KOPT-K1 (cell line): Measurements from ENCODE around the gene SLC23A3.
A peak's percentile ranks its signal among the peaks of the same experiment; 100 is the strongest.

Source experiments
- H3K27ac ChIP-seq: fragments of 200-600 bp; sonication (generic); 2 replicates; pipeline ENCODE4 v1.5.1; 2016; ENCODE audit warnings: antibody characterized with exemption, mild to moderate bottlenecking, low read depth, low read length; ENCODE audit not compliant: poor library complexity, severe bottlenecking
- H3K36me3 ChIP-seq: fragments of 200-600 bp; sonication (generic); 2 replicates; pipeline ENCODE4 v1.5.1; 2017; ENCODE audit warnings: antibody characterized with exemption, mild to moderate bottlenecking, low read length, moderate library complexity; ENCODE audit not compliant: insufficient read depth
- H3K9me3 ChIP-seq: fragments of 200-600 bp; sonication (generic); 2 replicates; pipeline ENCODE4 v1.5.1; 2017; ENCODE audit warnings: antibody characterized with exemption, low read length, mild to moderate bottlenecking; ENCODE audit not compliant: insufficient read depth, poor library complexity, severe bottlenecking

The SLC23A3 gene

GRCh38 chr2:219169930-219170654 lies at the start of gene SLC23A3:
SLC23A3 (minus strand) TSS chr2:219170029; CDS start chr2:219169984, 45 bp downstream.
- no peak within 1 kb of the TSS for H3K27ac ChIP-seq
- H3K9me3 ChIP-seq: no peaks in the 10 kb centered on the region
- H3K36me3 ChIP-seq: peaks cover 41% of the 10 kb centered on the region

- Histone ChIP-seq H3K9me3 (no peaks in the 10 kb centered on the region), H3K27ac (no peak within 1 kb of the TSS), H3K36me3 (peaks cover 52% of the 10 kb centered on the region)
Measured at GRCh38 chr2:219218732-219219701, 49.2 kb upstream of the SLC23A3 start, which contains the start of gene ABCB6. ABCB6 (minus strand) TSS chr2:219218958; CDS start chr2:219218673, 285 bp downstream.

GRCh38 chr2:219218217-219218731 lies 48.4 kb upstream of the SLC23A3 start:
- peaks cover 52% of the 10 kb centered on the region for H3K36me3 ChIP-seq
- H3K9me3 ChIP-seq: no peaks in the 10 kb centered on the region
- no peak overlapping the region for H3K27ac ChIP-seq

GRCh38 chr2:219216535-219216915 lies 46.7 kb upstream of the SLC23A3 start:
- Histone ChIP-seq H3K36me3 (peaks cover 48% of the 10 kb centered on the region), H3K9me3 (no peaks in the 10 kb centered on the region), H3K27ac (no peak overlapping the region)

GRCh38 chr2:219215871-219216534 lies 46.2 kb upstream of the SLC23A3 start:
- H3K27ac ChIP-seq: no peak overlapping the region
- H3K36me3 ChIP-seq: peaks cover 43% of the 10 kb centered on the region
- no peaks in the 10 kb centered on the region for H3K9me3 ChIP-seq

- Histone ChIP-seq H3K36me3 (peaks cover 38% of the 10 kb centered on the region; the same call in 1 of the 2 replicates), H3K27ac (no peak overlapping the region)
Measured at GRCh38 chr2:219214786-219215185, 45.0 kb upstream of the SLC23A3 start.

GRCh38 chr2:219214141-219214540 lies 44.3 kb upstream of the SLC23A3 start:
- Histone ChIP-seq H3K27ac (no peak overlapping the region), H3K36me3 (peaks cover 37% of the 10 kb centered on the region; the same call in 1 of the 2 replicates), H3K9me3 (no peaks in the 10 kb centered on the region)

More at GRCh38 chr2:219214786-219215185, 45.0 kb upstream of the SLC23A3 start:
- H3K9me3 ChIP-seq: no peaks in the 10 kb centered on the region

GRCh38 chr2:219213486-219214071 lies 43.8 kb upstream of the SLC23A3 start:
- H3K9me3 ChIP-seq: no peaks in the 10 kb centered on the region
- H3K36me3 ChIP-seq: peaks cover 43% of the 10 kb centered on the region; the same call in 1 of the 2 replicates
- H3K27ac ChIP-seq: no peak overlapping the region

- Histone ChIP-seq H3K36me3 (peaks cover 49% of the 10 kb centered on the region; the same call in 1 of the 2 replicates), H3K27ac (no peak overlapping the region), H3K9me3 (no peaks in the 10 kb centered on the region)
Measured at GRCh38 chr2:219213026-219213415, 43.2 kb upstream of the SLC23A3 start.

GRCh38 chr2:219210886-219211362 lies 41.1 kb upstream of the SLC23A3 start:
- peak overlapping the region; percentile 84 for H3K27ac ChIP-seq
- H3K9me3 ChIP-seq: no peaks in the 10 kb centered on the region
- peaks cover 53% of the 10 kb centered on the region; the same call in 1 of the 2 replicates for H3K36me3 ChIP-seq

- peak overlapping the region; percentile 84 for H3K27ac ChIP-seq
- H3K36me3 ChIP-seq: peaks cover 53% of the 10 kb centered on the region; the same call in 1 of the 2 replicates
Measured at GRCh38 chr2:219210196-219210885, 40.5 kb upstream of the SLC23A3 start.

GRCh38 chr2:219209236-219210195 lies 39.7 kb upstream of the SLC23A3 start:
- Histone ChIP-seq H3K27ac (peak overlapping the region; percentile 84), H3K9me3 (no peaks in the 10 kb centered on the region), H3K36me3 (peaks cover 48% of the 10 kb centered on the region; the same call in 1 of the 2 replicates)

More at GRCh38 chr2:219210196-219210885, 40.5 kb upstream of the SLC23A3 start:
- no peaks in the 10 kb centered on the region for H3K9me3 ChIP-seq
